Measurements from ENCODE around the gene GSTA5. TPM values are rescaled to one million over a fixed set of nuclear protein-coding genes. Genes with fewer than 3 reads are reported as not detected.
A peak's percentile ranks its signal among the peaks of the same experiment; 100 is the strongest.
"Not testable (repeated sequence)": the region's sequence is repeated elsewhere in the genome, so short reads cannot be mapped to it uniquely, and the experiment has no call there.

Gene GSTA5
- not detected for polyA plus RNA-seq (ENCODE audit: insufficient read length in 4 of 4)

DNA sequence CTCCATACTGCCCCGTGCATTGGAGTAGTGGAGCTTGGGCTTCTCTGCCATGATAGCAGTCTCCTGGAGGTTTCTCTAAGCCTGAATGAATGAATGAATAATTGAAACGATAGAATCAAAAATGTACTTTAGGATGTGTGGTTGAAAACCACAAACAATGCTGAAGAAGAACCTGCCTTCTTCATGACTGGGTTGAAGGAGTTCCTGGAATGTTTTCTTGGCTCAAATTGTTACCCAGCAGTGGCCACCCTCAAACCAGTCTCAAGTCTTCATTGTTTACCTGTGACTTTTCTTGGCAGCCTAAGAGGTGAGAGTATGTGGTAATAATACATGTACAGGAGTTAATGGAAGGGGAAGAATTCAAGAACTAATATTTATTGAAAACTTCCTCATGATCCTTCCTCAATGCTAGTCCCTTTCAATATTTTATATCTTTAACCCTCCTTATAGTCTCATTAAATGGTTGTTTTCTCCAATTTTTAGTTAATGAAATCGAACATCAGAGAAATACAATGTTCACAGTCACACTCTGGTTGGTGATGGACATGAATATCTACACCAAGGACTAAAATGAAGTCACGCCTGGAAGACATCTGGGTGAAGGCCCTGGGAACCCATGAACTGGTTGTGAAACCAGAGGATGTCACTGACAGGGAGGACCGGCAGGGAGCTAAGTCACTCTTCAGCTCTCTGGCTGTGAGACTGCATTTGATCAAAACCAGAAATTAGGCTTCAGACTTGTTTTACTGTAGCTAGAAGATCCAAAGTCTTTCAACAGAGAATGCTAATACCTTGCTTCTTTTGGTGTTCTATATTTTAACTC lies at the start of gene GSTA5:
GSTA5 (minus strand) TSS at position 51 of the 823 bp plus-strand sequence.
- DNase-seq (ENCODE audit: low read depth in 4 of 4, low spot score in 3 of 4), result no peak

DNA sequence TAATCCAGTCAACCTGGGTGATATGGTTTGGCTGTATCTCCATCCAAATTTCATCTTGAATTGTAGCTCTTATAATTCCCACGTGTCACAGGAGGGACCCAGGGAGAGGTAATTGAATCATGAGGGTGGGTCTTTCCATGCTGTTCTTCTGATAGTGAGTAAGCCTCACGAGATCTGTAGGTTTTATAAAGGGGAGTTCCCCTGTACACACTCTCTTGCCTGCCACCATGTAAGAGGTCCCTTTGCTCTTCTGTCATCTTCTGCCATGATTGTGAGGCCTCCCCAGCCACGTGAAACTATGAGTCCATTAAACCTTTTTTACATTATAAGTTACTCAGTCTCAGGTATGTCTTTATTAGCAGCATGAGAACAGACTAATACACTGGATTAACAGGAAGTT lies 49.4 kb upstream of the GSTA5 start:
- DNase-seq (ENCODE audit: low read depth in 4 of 4, low spot score in 3 of 4), result no peak

DNA sequence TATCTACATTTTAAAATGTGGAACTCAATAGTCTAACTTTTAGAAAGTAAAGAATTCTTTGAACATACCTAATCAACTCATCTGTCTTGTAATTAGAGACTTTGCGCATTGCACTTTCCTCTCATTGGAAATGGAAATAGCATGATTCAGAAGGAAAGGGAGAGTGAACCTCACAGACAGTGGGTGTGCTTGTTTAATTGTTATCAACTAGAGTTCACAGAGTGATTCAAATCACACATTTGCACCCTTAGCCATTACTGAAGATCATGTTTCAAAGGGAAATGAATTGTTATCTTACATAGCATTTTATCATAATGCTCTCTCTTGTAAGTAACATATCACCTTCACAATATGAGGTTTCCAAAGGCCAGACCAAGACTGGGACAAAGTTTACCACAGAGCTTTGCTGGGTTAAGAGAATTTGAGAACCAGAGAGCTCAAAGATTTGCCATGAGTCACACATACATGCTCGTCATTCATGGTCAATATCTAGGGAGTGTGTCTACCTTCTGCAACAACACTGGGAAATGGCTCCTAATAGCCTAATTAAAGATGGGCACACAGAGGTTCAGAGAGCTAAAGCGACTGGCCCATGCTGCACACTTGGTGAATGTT lies 47.4 kb upstream of the GSTA5 start:
- no peak for DNase-seq (ENCODE audit: low read depth in 4 of 4, low spot score in 3 of 4)

DNA sequence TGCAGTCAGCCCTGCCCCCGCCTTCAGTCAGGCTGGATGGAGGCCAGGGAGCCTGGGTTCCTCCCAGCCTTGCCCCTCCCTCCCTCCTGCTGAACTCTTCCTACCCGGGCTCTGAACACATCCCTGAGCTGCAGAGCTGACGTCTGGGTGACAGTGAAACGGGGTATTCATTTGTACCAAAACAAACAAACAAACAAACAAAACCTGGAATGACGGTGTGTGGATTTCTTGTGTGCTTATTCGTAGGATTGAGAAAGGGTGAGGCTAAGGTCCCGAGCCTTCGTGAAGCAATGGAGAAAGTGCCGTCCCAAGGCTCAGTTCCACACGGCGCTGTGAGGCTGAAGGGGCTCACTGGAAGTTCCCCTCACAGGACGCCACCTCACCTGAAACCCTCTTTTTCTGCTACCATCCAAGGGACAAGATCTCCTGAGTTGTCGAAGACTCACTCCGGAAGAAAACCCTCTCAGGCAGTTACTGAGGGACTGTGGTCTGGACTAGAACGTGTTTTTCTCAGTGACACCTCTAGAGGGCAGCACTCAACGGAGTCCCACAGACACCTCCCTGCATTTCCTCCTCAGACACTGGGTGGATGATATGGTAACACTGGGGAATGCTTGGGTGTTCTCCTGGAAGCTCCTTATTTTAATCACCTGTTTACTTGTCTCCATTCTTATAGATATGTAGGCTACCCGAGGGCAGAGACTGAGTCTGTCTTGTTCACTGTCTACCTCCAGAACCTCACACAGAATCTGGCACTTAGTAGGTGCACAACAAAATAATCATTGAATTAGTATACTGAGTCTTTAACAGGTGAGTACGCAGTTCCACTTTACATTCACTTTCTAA lies 41.6 kb upstream of the GSTA5 start:
- peak; percentile 31 to 41 (median 34) for DNase-seq (ENCODE audit: low read depth in 4 of 4, low spot score in 3 of 4)

DNA sequence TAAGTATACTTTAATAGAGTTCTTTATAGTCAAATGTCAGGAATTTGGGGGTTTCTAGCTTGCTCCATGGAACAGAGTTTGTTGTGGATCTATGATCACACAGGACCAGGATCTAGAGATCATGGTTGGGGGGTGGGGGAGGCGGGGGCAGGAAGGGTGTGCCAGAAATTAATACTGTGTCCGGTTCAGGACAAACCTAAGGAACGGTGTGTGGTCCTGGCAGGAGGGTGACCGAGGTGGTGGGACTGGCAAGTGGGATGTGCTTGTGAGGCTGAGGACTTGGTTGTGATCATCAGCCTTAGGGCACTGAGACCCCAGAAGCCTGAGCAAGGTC lies 41.0 kb upstream of the GSTA5 start:
- DNase-seq (ENCODE audit: low read depth in 4 of 4, low spot score in 3 of 4), result no peak

DNA sequence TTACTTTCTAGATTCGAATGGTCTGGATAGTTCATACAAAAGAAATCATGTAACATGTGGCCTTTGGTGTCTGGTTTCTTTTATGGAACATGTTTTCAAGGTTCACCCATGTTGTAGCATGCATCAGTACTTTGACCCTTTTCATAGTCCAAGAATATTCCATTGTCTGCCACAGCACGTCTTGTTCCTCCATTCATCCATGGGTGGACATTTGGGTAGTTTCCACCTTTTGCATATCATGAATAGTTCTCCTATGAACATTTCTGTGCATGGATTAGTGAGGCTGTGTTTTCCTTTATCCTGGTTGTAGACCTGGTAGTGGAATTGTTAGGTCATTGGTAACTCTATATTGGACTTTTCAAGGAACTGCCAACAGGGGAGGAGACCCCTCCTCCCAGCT lies 37.2 kb upstream of the GSTA5 start:
- no peak for DNase-seq (ENCODE audit: low read depth in 4 of 4, low spot score in 3 of 4)

DNA sequence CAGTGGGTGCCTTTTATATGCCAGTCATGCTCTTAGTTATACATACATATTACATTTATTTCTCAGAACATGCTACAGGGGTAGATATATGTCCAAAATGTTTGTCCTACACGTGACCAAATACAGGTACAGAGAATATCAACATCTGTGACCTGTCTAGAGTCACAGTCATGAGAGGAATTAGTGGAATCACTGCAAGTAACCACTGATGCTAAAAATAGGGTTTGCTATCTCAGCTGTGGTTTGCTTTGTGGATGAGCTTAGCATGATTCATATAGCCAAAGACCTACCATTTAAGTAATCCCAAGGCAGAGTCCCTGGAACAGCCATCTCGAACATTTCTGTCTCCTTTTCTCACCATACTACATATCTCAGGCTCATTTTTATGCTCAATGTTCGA lies 36.6 kb upstream of the GSTA5 start:
- DNase-seq (ENCODE audit: low read depth in 4 of 4, low spot score in 3 of 4), result no peak

DNA sequence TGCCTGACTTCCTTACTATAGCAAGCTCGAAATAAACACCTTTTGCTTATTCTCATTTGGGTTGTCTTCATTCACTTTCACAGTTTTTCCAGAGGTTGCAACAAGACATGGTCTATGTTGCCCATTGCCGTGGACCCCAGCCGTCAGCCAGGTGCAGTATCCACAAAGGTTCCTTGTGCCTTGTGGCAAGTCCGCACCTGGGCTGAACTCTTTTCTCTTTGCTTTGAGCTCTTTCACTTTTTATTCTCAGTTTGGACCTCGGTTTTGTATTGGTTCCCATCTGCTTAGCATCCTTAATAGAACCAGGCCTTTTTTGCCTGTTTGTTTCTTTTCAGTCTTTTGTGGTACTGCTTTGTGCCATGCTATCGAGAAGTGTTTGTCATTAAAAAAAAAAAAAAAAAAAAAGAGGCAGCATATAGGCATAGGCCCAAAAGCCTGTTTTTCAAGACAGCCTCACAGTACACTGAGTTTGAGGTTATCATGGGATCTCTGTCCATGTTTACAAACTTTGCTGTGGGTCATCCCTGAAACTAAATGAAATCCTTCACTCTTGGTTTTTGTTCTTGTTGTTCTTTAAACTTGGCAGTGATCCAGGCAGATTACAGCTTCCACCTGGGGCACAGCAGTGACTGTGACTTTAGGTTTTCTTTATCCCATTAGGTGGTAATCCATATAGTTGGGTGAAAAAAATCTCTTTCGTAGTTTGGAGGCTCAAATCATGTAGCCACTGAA lies 35.6 kb upstream of the GSTA5 start:
- DNase-seq (ENCODE audit: low read depth in 4 of 4, low spot score in 3 of 4), result no peak

DNA sequence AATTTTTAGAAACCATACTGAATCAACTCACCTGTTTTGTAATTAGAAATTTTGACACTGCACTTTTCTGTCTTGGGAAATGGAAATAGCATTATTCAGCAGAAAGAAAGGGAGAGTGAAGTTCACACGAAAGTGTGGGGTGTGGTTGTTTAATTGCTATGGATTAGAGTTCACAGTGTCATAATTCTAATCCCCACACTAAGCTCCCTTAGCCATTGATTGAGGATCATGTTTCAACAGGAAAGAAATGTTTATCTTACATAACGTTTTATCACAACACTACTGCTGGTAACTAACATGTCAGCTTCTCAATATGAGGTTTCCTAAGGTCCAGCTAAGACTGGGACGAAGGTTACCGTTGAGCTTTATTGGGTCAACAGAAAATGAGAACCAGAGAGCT lies 31.4 kb upstream of the GSTA5 start:
- DNase-seq (ENCODE audit: low read depth in 4 of 4, low spot score in 3 of 4), result no peak

DNA sequence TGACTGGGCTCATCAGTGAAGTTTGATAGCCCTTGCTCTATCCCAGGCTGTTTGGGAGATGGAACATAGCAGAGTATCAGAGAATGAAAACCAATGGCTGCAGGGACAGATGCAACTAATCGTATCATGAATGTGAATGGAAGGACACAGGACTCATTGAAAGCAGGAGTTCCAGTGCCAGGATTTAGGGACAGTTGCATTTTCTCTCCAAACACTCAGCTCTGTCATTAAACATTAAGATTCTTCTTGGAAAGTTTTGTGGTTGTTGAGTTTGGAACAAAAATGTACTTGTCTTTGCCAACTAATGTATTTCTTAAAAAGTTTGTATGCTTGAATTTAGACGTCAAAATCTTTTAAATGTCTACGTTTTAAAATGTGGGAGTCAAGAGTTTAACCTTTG lies 31.0 kb upstream of the GSTA5 start:
- no peak for DNase-seq (ENCODE audit: low read depth in 4 of 4, low spot score in 3 of 4)

DNA sequence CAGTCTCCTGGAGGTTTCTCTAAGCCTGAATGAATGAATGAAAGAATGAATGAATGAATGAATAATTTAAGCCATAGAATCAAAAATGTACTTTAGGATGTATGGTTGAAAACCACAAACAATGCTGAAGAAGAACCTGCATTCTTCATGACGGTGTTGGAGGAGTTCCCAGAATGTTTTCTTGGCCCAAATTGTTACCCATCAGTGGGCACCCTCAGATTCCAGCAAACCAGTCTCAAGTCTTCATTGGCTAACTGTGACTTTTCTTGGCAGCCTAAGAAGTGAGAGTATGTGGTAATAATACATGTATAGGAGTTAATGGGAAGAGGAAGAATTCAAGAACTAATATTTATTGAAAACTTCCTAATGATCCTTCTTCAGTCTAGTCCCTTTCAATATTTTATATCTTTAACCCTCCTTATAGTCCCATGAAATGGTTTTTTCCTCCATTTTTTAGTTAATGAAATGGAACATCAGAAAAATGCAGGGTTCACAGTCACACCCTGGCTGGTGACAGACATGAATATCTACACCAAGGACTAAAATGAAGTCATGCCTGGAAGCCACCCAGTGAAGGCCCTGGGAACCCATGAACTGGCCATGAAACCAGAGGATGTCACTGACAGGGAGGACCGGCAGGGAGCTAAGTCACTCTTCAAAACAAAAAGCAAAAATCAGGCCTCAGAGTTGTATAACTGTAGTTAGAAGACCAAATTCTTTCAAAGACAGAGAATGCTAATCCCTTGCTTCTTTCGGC lies 29.9 kb upstream of the GSTA5 start:
- not testable (repeated sequence) for DNase-seq (ENCODE audit: low read depth in 4 of 4, low spot score in 3 of 4)

DNA sequence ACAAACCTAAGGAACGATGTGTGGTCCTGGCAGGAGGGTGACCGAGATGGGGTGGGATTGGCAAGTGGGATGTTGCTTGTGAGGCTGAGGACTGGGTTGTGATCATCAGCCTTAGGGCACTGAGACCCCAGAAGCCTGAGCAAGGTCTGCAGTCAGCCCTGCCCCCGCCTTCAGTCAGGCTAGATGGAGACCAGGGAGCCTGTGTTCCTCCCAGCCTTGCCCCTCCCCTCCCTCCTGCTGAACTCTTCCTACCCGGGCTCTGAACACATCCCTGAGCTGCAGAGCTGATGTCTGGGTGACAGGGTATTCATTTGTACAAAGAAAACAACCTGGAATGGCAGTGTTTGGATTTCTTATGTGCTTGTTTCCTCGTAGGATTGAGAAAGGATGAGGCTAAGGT lies 28.3 kb upstream of the GSTA5 start:
- DNase-seq (ENCODE audit: low read depth in 4 of 4, low spot score in 3 of 4), result not testable (repeated sequence)

DNA sequence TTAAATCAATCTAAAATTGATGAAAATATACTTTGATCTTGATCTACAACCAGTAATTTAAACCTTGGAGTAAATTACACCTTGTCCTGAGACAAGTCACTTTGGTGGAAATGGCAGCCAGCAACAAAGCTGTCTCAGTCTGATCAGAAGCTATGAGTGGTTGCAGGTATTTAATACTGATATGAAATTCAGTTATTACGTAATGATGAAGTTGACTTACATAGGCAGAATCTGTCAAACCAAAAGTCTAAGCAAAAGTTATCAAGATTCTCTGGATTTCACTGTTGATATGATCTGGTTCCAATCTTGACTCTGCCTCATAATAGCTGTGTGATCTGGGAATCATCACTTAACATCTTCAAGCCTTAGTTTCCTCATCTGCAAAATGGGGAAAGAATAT lies 27.6 kb upstream of the GSTA5 start:
- DNase-seq (ENCODE audit: low read depth in 4 of 4, low spot score in 3 of 4), result no peak

DNA sequence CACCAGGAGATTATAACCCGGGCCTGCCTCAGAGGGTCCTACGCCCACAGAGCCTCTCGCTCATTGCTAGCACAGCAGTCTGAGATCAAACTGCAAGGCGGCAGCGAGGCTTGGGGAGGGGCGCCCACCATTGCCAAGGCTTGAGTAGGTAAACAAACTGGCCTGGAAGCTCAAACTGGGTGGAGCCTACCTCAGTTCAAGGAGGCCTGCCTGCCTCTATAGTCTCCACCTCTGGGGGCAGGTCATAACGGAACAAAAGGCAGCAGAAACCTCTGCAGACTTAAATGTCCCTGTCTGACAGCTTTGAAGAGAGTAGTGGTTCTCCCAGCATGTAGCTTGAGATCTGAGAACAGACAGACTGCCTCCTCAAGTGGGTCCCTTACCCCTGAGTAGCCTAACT lies 20.5 kb upstream of the GSTA5 start:
- not testable (repeated sequence) for DNase-seq (ENCODE audit: low read depth in 4 of 4, low spot score in 3 of 4)

DNA sequence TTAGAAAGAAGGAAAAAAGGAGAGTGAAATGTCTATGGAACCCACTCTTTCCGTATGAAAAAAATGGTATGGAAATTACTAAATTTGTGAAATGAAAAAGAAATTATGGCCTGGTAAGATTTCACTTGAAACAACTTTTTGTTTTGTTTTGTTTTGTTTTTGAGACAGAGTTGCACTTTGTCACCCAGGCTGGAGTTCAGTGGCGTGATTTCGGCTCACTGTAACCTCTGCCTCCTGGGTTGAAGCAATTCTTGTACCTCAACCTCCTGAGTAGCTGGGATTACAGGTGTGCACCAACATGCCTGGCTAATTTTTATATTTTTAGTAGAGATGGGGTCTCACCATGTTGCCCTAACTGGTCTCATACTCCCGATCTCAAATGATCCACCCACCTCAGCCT lies 17.8 kb upstream of the GSTA5 start:
- no peak for DNase-seq (ENCODE audit: low read depth in 4 of 4, low spot score in 3 of 4)

DNA sequence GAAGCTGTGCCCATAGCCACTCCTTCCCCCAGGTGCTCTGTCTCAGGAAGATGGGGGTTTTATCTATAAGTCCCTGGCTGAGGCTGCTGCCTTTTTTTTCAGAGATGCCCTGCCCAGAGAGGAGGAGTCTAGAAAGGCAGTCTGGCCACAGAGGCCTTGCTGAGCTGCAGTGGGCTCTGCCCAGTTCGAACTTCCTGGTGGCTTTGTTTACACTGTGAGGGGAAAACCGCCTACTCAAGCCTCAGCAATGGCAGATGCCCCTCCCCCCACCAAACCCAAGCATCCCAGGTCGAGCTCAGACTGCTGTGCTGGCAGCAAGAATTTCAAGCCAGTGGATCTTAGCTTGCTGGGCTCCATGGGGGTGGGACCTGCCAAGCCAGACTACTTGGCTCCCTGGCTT lies 15.5 kb upstream of the GSTA5 start:
- not testable (repeated sequence) for DNase-seq (ENCODE audit: low read depth in 4 of 4, low spot score in 3 of 4)

DNA sequence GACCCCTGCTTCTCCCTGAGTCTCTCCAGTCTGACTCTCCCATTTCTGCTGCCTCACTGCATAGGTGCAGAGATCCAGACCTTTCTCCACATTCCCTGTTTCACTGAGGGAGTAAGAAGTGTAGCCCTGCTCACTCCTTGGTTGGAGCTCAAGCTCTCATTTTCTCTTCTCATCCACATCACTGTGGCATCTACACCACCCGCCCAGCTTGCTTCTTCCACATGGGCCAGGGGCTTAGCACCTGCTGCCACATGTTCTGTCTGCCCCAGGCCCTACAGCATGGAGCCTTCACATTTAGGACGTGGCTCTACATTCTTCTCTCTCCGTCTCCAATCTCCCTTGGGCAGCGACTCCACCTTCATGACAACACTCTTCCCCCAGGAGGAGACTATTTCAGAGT lies 8.5 kb upstream of the GSTA5 start:
- no peak for DNase-seq (ENCODE audit: low read depth in 4 of 4, low spot score in 3 of 4)

DNA sequence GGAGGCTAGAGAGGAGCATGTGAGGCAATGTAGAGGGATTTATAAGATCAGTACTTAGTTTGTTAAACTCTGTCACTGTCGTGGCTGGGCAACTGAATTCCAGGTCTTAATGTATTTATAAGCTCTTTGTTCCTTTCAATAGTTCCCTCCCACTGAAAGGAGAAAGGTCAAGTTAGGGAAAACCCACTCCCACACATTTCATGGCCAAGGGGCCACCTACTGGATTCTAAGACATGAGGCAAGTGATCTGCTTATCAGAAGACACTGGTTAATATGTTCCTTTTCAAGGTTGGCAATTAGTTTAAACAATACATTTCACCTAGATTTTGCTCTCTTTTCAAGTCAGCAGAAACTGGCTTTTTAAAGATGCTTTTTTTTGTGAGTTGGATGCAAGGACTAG lies 5.4 kb upstream of the GSTA5 start:
- no peak for DNase-seq (ENCODE audit: low read depth in 4 of 4, low spot score in 3 of 4)

DNA sequence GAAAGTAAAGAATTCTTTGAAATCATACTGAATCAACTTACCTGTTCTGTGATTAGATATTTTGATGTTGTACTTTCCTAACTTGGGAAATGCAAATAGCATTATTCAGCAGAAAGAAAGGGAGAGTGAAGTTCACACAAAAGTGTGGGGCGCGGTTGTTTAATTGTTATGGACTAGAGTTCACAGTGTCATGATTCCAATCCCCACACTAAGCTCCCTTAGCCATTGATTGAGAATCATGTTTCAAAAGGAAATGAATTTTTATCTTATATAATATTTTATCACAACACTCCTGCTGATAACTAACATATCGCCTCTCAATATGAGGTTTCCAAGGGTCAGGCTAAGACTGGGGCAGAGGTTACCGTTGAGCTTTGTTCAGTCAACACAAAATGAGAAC lies 3.0 kb upstream of the GSTA5 start:
- DNase-seq (ENCODE audit: low read depth in 4 of 4, low spot score in 3 of 4), result no peak

Measured in right renal pelvis (tissue), 4 donors.